B cell (primary cell): Measurements from ENCODE around the gene SSR2. TPM values are rescaled to one million over a fixed set of nuclear protein-coding genes. Genes with fewer than 3 reads are reported as not detected.

Experiments used
- ATAC-seq: fragments of 200-7000 bp; cut with Tn5 transposase; one replicate; pipeline ENCODE4 v1.10.0; 2021; ENCODE audit warnings: low read depth, mild to moderate bottlenecking, moderate number of reproducible peaks, moderate library complexity
- CTCF ChIA-PET: fragments of 350-600 bp; sonication (Branson Sonifier 250); formaldehyde crosslinking; loops from one replicate; lab custom pipeline; 2021; ENCODE audit warnings: antibody characterized with exemption, inconsistent platforms; lab: Charles Lee
- POLR2A ChIA-PET: fragments of 350-600 bp; sonication (Branson Sonifier 250); formaldehyde crosslinking; loops from one replicate; lab custom pipeline; 2021; ENCODE audit warnings: antibody characterized with exemption; lab: Charles Lee
- DNase-seq: peaks from one replicate; pipeline ENCODE4 v3.0.0; 2013
- H2AFZ ChIP-seq: 2 replicates; pipeline ENCODE4 v1.6.1; 2012; ENCODE audit warnings: mild to moderate bottlenecking, low read depth, low read length; ENCODE audit not compliant: insufficient read depth, poor library complexity, severe bottlenecking
- H3K27ac ChIP-seq, 2 donors: 1 replicate in 1 of 2; 2 replicates in 1 of 2; pipeline ENCODE4 v1.5.1; 2012 to 2013; ENCODE audit warnings: low read length in 2 of 2, mild to moderate bottlenecking in 2 of 2, moderate library complexity in 1 of 2
- H3K27me3 ChIP-seq, 4 experiments: fragments of 200-600 bp in 1 of 4; sonication (generic) in 1 of 4; replicated peaks in 1 of 4; 1 replicate in 2 of 4; 2 replicates in 2 of 4; pipeline versions ENCODE4 v1.6.1 to v1.7.0; 2013 to 2016; ENCODE audit warnings: low read length in 3 of 4, mild to moderate bottlenecking in 2 of 4, mixed read lengths in 1 of 4, moderate library complexity in 1 of 4; ENCODE audit not compliant: insufficient read depth in 4 of 4, control insufficient read depth in 3 of 4; ENCODE audit errors: control extremely low read depth in 1 of 4
- H3K36me3 ChIP-seq, 2 experiments: replicated peaks in 1 of 2; 1 replicate in 1 of 2; 2 replicates in 1 of 2; pipeline versions ENCODE4 v1.6.1 to v1.7.1; 2013; ENCODE audit warnings: low read length in 1 of 2; ENCODE audit not compliant: insufficient read depth in 2 of 2, control insufficient read depth in 1 of 2; ENCODE audit errors: control extremely low read depth in 1 of 2, extremely low read depth in 1 of 2
- H3K4me1 ChIP-seq, 2 donors: fragments of 200-600 bp in 1 of 2; sonication (generic) in 1 of 2; 1 replicate in 1 of 2; 2 replicates in 1 of 2; pipeline versions ENCODE4 v1.5.1 to v1.6.1; 2013 to 2017; ENCODE audit warnings: low read length in 2 of 2; ENCODE audit not compliant: control insufficient read depth in 2 of 2, insufficient read depth in 2 of 2
- H3K4me2 ChIP-seq: replicated peaks from 2 replicates; pipeline ENCODE3; 2012; ENCODE audit warnings: mild to moderate bottlenecking, low read depth, low read length; ENCODE audit not compliant: poor library complexity, severe bottlenecking
- H3K4me3 ChIP-seq, 5 experiments: fragments of 200-600 bp in 1 of 5; sonication (generic) in 1 of 5; 1 replicate in 3 of 5; 2 replicates in 2 of 5; pipeline versions ENCODE4 v1.5.1 to v1.7.0; 2011 to 2016; ENCODE audit warnings: low read length in 4 of 5, mild to moderate bottlenecking in 4 of 5, low read depth in 2 of 5, control low read depth in 1 of 5, moderate library complexity in 1 of 5; ENCODE audit not compliant: insufficient read depth in 1 of 5; ENCODE audit errors: control extremely low read depth in 1 of 5, extremely low read depth in 1 of 5
- H3K79me2 ChIP-seq: fragments of 200-600 bp; sonication (generic); one replicate; pipeline ENCODE4 v1.6.0; 2016; ENCODE audit warnings: low read length; ENCODE audit not compliant: control insufficient read depth, insufficient read depth
- H3K9ac ChIP-seq: fragments of 200-600 bp; sonication (generic); 2 replicates; pipeline ENCODE4 v1.6.1; 2017; ENCODE audit warnings: mild to moderate bottlenecking, low read length, moderate library complexity
- H3K9me3 ChIP-seq, 3 donors: one replicate each; pipeline versions ENCODE4 v1.6.1 to v1.7.1; 2013; ENCODE audit warnings: low read length in 2 of 3; ENCODE audit not compliant: control insufficient read depth in 2 of 3, insufficient read depth in 1 of 3; ENCODE audit errors: control extremely low read depth in 1 of 3
- H4K20me1 ChIP-seq: 2 replicates; pipeline ENCODE4 v1.6.0; 2012; ENCODE audit warnings: mild to moderate bottlenecking, low read length; ENCODE audit not compliant: insufficient read depth, control insufficient read depth, poor library complexity, severe bottlenecking
- H3K27ac Mint-ChIP-seq: one replicate; pipeline ENCODE4 v1.8.0; 2021; ENCODE audit warnings: mixed read lengths
- H3K27me3 Mint-ChIP-seq: one replicate; pipeline ENCODE4 v1.8.0; 2021; ENCODE audit warnings: mixed read lengths
- H3K4me1 Mint-ChIP-seq: one replicate; pipeline ENCODE4 v1.8.0; 2021; ENCODE audit warnings: mixed read lengths
- H3K4me3 Mint-ChIP-seq: one replicate; pipeline ENCODE4 v1.8.0; 2021; ENCODE audit warnings: mixed read lengths
- H3K9me3 Mint-ChIP-seq: one replicate; pipeline ENCODE4 v1.8.0; 2022; ENCODE audit warnings: mixed read lengths; ENCODE audit not compliant: insufficient read depth
- EZH2 ChIP-seq: IDR thresholded peaks from 2 replicates; pipeline ENCODE4 v1.6.1; 2012; ENCODE audit warnings: borderline replicate concordance, low read depth, mild to moderate bottlenecking, moderate library complexity, low read length; ENCODE audit not compliant: insufficient read depth, poor library complexity, severe bottlenecking
- WGBS: methylation state at CpG from one replicate; pipeline ENCODE4 v1.1.5; 2013; ENCODE audit warnings: missing lambda C conversion rate; ENCODE audit not compliant: insufficient coverage; 5-methylcytosine and 5-hydroxymethylcytosine counted together
- intact Hi-C: fragments of 100-400 bp; cut with micrococcal nuclease; formaldehyde crosslinking; loops from one replicate; pipeline ENCODE4 v1.10.0; 2022
- polyA plus RNA-seq: library from polyadenylated mRNA; depleted of rRNA; stranded (reverse); fragments of >200 nt; gene quantifications from 2 replicates; pipeline ENCODE4 v1.2.3, GENCODE V29; 2012
- total RNA-seq, 2 donors: library from RNA; stranded (reverse); fragments of 120-200 nt in 1 of 2; gene quantifications; 1 replicate in 1 of 2; 2 replicates in 1 of 2; pipeline versions ENCODE4 v1.2.3 to v1.2.4, GENCODE V29; 2013 to 2022
- TF ChIP-seq, protein P1 (sequence below): fragments of 200-600 bp; IDR thresholded peaks from one replicate; pipeline ENCODE4 v1.8.0; 2022; ENCODE audit warnings: antibody characterized with exemption, mild to moderate bottlenecking

SSR2 gene
- total and polyA plus RNA-seq, 2 donors (not counting 1 experiment from before 2014, with no cell fraction given): 160 to 359 TPM

GRCh38 chr1:155968670-155969069 lies 52.1 kb downstream of the SSR2 start:
- Histone ChIP-seq H2AFZ (no peak overlapping the region), H4K20me1 (peaks cover 89% of the 10 kb centered on the region), H3K4me3 (no peak overlapping the region), H3K9ac (peak overlapping the region; percentile 41), H3K4me2 (peak overlapping the region; percentile 73), H3K36me3 (peaks cover 12 to 75% of the 10 kb centered on the region in 2 experiments), H3K27me3 (no peaks in the 10 kb centered on the region), H3K79me2 (peaks cover 96% of the 10 kb centered on the region), H3K4me1 (peaks cover 69 to 89% of the 10 kb centered on the region in 2 donors), H3K27ac (peak overlapping the region; percentile 26 to 79), H3K9me3 (no peaks in the 10 kb centered on the region)
- H3K4me1 Mint-ChIP-seq: peaks cover 85% of the 10 kb centered on the region
- CTCF ChIA-PET: interaction anchor here (0.6 to 5.4 kb wide), 8 partner anchors 9 to 34 kb away, joined by 3 to 39 read pairs (median 9); partner anchors contain the start of genes ARHGEF2, KHDC4 and RXFP4
- ATAC-seq: no peak
- WGBS: 68% methylated on average over 2 of the region's 3 CpGs
- DNase-seq: peak; percentile 3
- intact Hi-C loops: no loop called here
- H3K27me3 Mint-ChIP-seq: no peaks in the 10 kb centered on the region
- no peak for TF ChIP-seq EZH2
- TF ChIP-seq, protein P1, sequence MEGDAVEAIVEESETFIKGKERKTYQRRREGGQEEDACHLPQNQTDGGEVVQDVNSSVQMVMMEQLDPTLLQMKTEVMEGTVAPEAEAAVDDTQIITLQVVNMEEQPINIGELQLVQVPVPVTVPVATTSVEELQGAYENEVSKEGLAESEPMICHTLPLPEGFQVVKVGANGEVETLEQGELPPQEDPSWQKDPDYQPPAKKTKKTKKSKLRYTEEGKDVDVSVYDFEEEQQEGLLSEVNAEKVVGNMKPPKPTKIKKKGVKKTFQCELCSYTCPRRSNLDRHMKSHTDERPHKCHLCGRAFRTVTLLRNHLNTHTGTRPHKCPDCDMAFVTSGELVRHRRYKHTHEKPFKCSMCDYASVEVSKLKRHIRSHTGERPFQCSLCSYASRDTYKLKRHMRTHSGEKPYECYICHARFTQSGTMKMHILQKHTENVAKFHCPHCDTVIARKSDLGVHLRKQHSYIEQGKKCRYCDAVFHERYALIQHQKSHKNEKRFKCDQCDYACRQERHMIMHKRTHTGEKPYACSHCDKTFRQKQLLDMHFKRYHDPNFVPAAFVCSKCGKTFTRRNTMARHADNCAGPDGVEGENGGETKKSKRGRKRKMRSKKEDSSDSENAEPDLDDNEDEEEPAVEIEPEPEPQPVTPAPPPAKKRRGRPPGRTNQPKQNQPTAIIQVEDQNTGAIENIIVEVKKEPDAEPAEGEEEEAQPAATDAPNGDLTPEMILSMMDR: no peak
- no peaks in the 10 kb centered on the region for H3K9me3 Mint-ChIP-seq
- peak overlapping the region; percentile 50 for H3K4me3 Mint-ChIP-seq
- H3K27ac Mint-ChIP-seq: peak overlapping the region; percentile 91
- POLR2A ChIA-PET: interaction anchor here (0.6 to 1.8 kb wide), 4 partner anchors 9 to 383 kb away, joined by 4 to 9 read pairs (median 8); partner anchors contain the start of genes ARHGEF2 and PMF1

GRCh38 chr1:155968051-155968400 lies 52.7 kb downstream of the SSR2 start:
- H3K27ac Mint-ChIP-seq: peak overlapping the region; percentile 91
- Histone ChIP-seq H4K20me1 (peaks cover 87% of the 10 kb centered on the region), H3K4me3 (peak overlapping the region in 1 of 5 experiments; percentile 29), H3K27ac (peak overlapping the region; percentile 26 to 79), H3K36me3 (peaks cover 10 to 79% of the 10 kb centered on the region in 2 experiments), H3K27me3 (no peaks in the 10 kb centered on the region), H3K9me3 (no peaks in the 10 kb centered on the region), H2AFZ (no peak overlapping the region), H3K79me2 (peaks cover 90% of the 10 kb centered on the region), H3K4me1 (peaks cover 62 to 84% of the 10 kb centered on the region in 2 donors), H3K4me2 (peak overlapping the region; percentile 73), H3K9ac (peak overlapping the region; percentile 41)
- ATAC-seq (no peak), DNase-seq (no peak)
- CTCF ChIA-PET: interaction anchor here (0.6 to 5.4 kb wide), 11 partner anchors 9 to 35 kb away, joined by 3 to 39 read pairs (median 4); partner anchors contain the start of genes ARHGEF2 and KHDC4
- H3K9me3 Mint-ChIP-seq: no peaks in the 10 kb centered on the region
- POLR2A ChIA-PET: interaction anchor here (0.7 to 1.8 kb wide), 5 partner anchors 10 to 245 kb away, joined by 6 to 9 read pairs (median 8); partner anchors contain the start of genes ARHGEF2 and PMF1
- 89% methylated on average over 3 of the region's 7 CpGs for WGBS
- peaks cover 79% of the 10 kb centered on the region for H3K4me1 Mint-ChIP-seq
- no peak for TF ChIP-seq EZH2
- TF ChIP-seq, protein P1: no peak
- intact Hi-C loops: no loop called here
- H3K27me3 Mint-ChIP-seq: no peaks in the 10 kb centered on the region
- H3K4me3 Mint-ChIP-seq: peak overlapping the region; percentile 71
